K562 (cell line): ENCODE results near the gene ACTN4. TPM values are rescaled to one million over a fixed set of nuclear protein-coding genes. Genes with fewer than 3 reads are reported as not detected.

Experiments
- BRCA1 ChIP-seq, 2 experiments: fragments of 450-650 bp in 1 of 2; sonication (generic) in 1 of 2; formaldehyde crosslinking in 1 of 2; IDR thresholded peaks; 2 replicates each; pipeline versions ENCODE4 v1.5.0 to v1.6.1; 2017 to 2020; ENCODE audit warnings: mild to moderate bottlenecking in 1 of 2, missing genetic modification reagents in 1 of 2
- DACH1 ChIP-seq: fragments of 450-650 bp; IDR thresholded peaks from 2 replicates; pipeline ENCODE4 v1.6.1; 2018; ENCODE audit not compliant: partially characterized antibody
- DLX4 ChIP-seq: fragments of 250-450 bp; sonication (Bioruptor Pico); IDR thresholded peaks from 2 replicates; pipeline ENCODE4 v1.6.1; 2021; ENCODE audit warnings: mild to moderate bottlenecking
- E2F4 ChIP-seq: sonication (generic); formaldehyde crosslinking; IDR thresholded peaks from 2 replicates; pipeline ENCODE4 v1.8.0; 2022; ENCODE audit warnings: mild to moderate bottlenecking, low read depth, missing genetic modification reagents
- FOXA1 ChIP-seq: fragments of 450-650 bp; IDR thresholded peaks from 2 replicates; pipeline ENCODE4 v1.6.1; 2016; ENCODE audit warnings: mild to moderate bottlenecking, borderline replicate concordance
- HNRNPH1 ChIP-seq: fragments of 200-400 bp; formaldehyde crosslinking; optimal IDR thresholded peaks from 2 replicates; pipeline ENCODE3; 2017; ENCODE audit warnings: low read depth, mild to moderate bottlenecking, low read length, moderate library complexity
- HNRNPUL1 ChIP-seq: fragments of 200-400 bp; formaldehyde crosslinking; IDR thresholded peaks from 2 replicates; pipeline ENCODE4 v1.6.1; 2017; ENCODE audit warnings: low read length
- MAFG ChIP-seq: fragments of 450-650 bp; conservative IDR thresholded peaks from 2 replicates; pipeline ENCODE4 v1.6.1; 2016; ENCODE audit warnings: missing genetic modification characterization, missing compliant biosample characterization
- MCM2 ChIP-seq: fragments of 450-650 bp; IDR thresholded peaks from 2 replicates; pipeline ENCODE4 v1.6.1; 2017; ENCODE audit warnings: low read depth, mild to moderate bottlenecking
- MYC ChIP-seq, 2 experiments: fragments of 250-450 bp in 1 of 2; sonication (Bioruptor Pico) in 1 of 2; IDR thresholded peaks; 2 replicates each; pipeline versions ENCODE4 v1.5.1 to v1.6.1; 2012 to 2021; ENCODE audit warnings: low read depth in 2 of 2, borderline replicate concordance in 1 of 2, improper control_type of control experiment in 1 of 2, low read length in 1 of 2, mild to moderate bottlenecking in 1 of 2, moderate library complexity in 1 of 2
- PHF20 ChIP-seq: fragments of 450-650 bp; IDR thresholded peaks from 2 replicates; pipeline ENCODE4 v1.6.1; 2018; ENCODE audit not compliant: partially characterized antibody
- PREB ChIP-seq: sonication (generic); formaldehyde crosslinking; IDR thresholded peaks from 2 replicates; pipeline ENCODE4 v1.8.1; 2023; ENCODE audit warnings: mild to moderate bottlenecking, missing genetic modification reagents
- PRMT5 ChIP-seq: sonication (generic); formaldehyde crosslinking; IDR thresholded peaks from 2 replicates; pipeline ENCODE4 v1.5.0; 2020; ENCODE audit warnings: missing genetic modification reagents
- RBFOX2 ChIP-seq: fragments of 200-400 bp; formaldehyde crosslinking; IDR thresholded peaks from 2 replicates; pipeline ENCODE4 v1.6.1; 2017; ENCODE audit warnings: low read depth, mild to moderate bottlenecking, low read length, moderate library complexity
- SAFB2 ChIP-seq: fragments of 200-400 bp; formaldehyde crosslinking; IDR thresholded peaks from 2 replicates; pipeline ENCODE4 v1.6.1; 2018; ENCODE audit warnings: borderline replicate concordance, low read length, low read depth, moderate library complexity; ENCODE audit not compliant: severe bottlenecking
- SRSF1 ChIP-seq: fragments of 200-400 bp; formaldehyde crosslinking; IDR thresholded peaks from 2 replicates; pipeline ENCODE4 v1.6.1; 2017; ENCODE audit warnings: mild to moderate bottlenecking, low read depth, low read length, moderate library complexity
- TCF7L2 ChIP-seq: fragments of 150-350 bp; IDR thresholded peaks from 2 replicates; pipeline ENCODE4 v1.6.1; 2016; ENCODE audit warnings: low read depth, mild to moderate bottlenecking, low read length, moderate library complexity
- ZC3H11A ChIP-seq: IDR thresholded peaks from 2 replicates; pipeline ENCODE4 v1.6.1; 2012; ENCODE audit warnings: low read depth, low read length, improper control_type of control experiment
- ZC3H8 ChIP-seq: fragments of 450-650 bp; IDR thresholded peaks from 2 replicates; pipeline ENCODE4 v1.6.1; 2017
- ZNF133 ChIP-seq: fragments of 250-450 bp; sonication (Bioruptor Pico); IDR thresholded peaks from 2 replicates; pipeline ENCODE4 v1.4.0; 2020; ENCODE audit warnings: mild to moderate bottlenecking
- ZNF280A ChIP-seq: fragments of 450-650 bp; IDR thresholded peaks from 2 replicates; pipeline ENCODE4 v1.6.1; 2018; ENCODE audit warnings: mild to moderate bottlenecking, low read depth; ENCODE audit not compliant: partially characterized antibody
- ZNF324 ChIP-seq: fragments of 250-450 bp; sonication (Bioruptor Pico); IDR thresholded peaks from 2 replicates; pipeline ENCODE4 v1.4.0; 2020; ENCODE audit warnings: mild to moderate bottlenecking
- ZNF395 ChIP-seq: fragments of 200-800 bp; sonication (Bioruptor generic); IDR thresholded peaks from 2 replicates; pipeline ENCODE4 v1.6.1; 2017; ENCODE audit warnings: missing genetic modification characterization, missing compliant biosample characterization
- polyA plus RNA-seq, 8 experiments: library from polyadenylated mRNA; depleted of rRNA in 4 of 8; stranded (reverse) in 5 of 8; unstranded in 3 of 8; fragments of >200 nt; fragmentation: Nextera tagmentation in 2 of 8; fragmentation: Illumina TruSeq in 1 of 8; extraction: Ambion mirVana in 2 of 8; extraction: Trizol in 1 of 8; gene quantifications; 2 replicates each; pipeline versions ENCODE4 v1.2.1 to v1.2.3, GENCODE V29; 2011 to 2014; ENCODE audit warnings: inconsistent platforms in 1 of 8, missing spikeins in 1 of 8
- total RNA-seq, 7 experiments: library from RNA; depleted of rRNA in 6 of 7; stranded (reverse); fragments of >200 nt in 6 of 7; fragmentation: Illumina TruSeq in 2 of 7; extraction: Trizol in 2 of 7; gene quantifications; 2 replicates each; pipeline versions ENCODE4 v1.2.1 to v1.2.3, GENCODE V29; 2011 to 2021; ENCODE audit warnings: low replicate concordance in 1 of 7

ACTN4 gene
- total and polyA plus RNA-seq, 9 of the 15 experiments (the other 6 are each of a cell fraction or from before 2014, with no cell fraction given), result 3.1 to 385 (median 125) TPM

- TF ChIP-seq PREB (no peak), DLX4 (no peak), RBFOX2 (no peak), ZNF280A (no peak), HNRNPUL1 (no peak), BRCA1 (IDR thresholded peaks at IDR 0.05) (no peak), BRCA1 (CRISPR knock-in tag; IDR thresholded peaks at IDR 0.05) (no peak), ZNF133 (no peak), PRMT5 (CRISPR knock-in tag) (no peak), MYC (IDR thresholded peaks at IDR 0.05; ENCODE audit: low read depth, low read length) (no peak), MYC (CRISPR knock-in tag; IDR thresholded peaks at IDR 0.05; ENCODE audit: borderline replicate concordance, low read depth) (no peak; the same call in 1 of the 2 replicates), FOXA1 (no peak), E2F4 (no peak), HNRNPH1 (no peak), TCF7L2 (no peak), ZNF324 (CRISPR knock-in tag) (no peak), MCM2 (no peak), ZC3H8 (no peak), ZNF395 (CRISPR knock-in tag) (peak; percentile 95), SAFB2 (no peak), DACH1 (no peak), ZC3H11A (no peak), MAFG (tag) (no peak), PHF20 (no peak), SRSF1 (no peak)
These were observed 36.8 kb downstream of the ACTN4 start (continued) for GRCh38 chr19:38684078-38684861.
